ENCODE results near the gene ABCB11. TPM values are rescaled to one million over a fixed set of nuclear protein-coding genes. Genes with fewer than 3 reads are reported as not detected.

ABCB11 gene
- total RNA-seq, 1 experiment from 2014 or later, result 0.05 TPM

DNA sequence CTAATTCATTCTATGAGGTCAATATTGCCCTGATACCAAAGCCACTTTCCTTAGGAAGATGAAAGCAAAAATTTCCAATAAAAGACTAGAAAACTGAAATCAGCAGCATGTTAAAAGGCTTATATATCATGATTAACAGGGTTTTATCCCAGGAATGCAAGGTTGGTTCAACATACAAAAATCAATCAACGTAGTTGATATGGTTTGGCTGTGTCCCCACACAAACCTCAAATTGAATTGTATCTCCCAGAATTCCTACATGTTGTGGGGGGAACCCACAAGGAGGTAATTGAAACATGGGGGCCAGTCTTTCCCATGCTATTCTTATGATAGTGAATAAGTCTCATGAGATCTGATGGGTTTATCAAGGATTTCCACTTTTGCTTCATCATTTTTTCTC, 11.7 kb upstream of the ABCB11 start:
- in situ Hi-C loops (cut with HindIII; ENCODE audit: low pct_unique_long_range_greater_than_20kb, low sequenced_read_pairs), result no loop called here
- no peak for ATAC-seq
- no peak for TF ChIP-seq POLR2AphosphoS5 (IDR thresholded peaks at IDR 0.05; ENCODE audit: low read depth, low read length)
- TF ChIP-seq, protein P1, sequence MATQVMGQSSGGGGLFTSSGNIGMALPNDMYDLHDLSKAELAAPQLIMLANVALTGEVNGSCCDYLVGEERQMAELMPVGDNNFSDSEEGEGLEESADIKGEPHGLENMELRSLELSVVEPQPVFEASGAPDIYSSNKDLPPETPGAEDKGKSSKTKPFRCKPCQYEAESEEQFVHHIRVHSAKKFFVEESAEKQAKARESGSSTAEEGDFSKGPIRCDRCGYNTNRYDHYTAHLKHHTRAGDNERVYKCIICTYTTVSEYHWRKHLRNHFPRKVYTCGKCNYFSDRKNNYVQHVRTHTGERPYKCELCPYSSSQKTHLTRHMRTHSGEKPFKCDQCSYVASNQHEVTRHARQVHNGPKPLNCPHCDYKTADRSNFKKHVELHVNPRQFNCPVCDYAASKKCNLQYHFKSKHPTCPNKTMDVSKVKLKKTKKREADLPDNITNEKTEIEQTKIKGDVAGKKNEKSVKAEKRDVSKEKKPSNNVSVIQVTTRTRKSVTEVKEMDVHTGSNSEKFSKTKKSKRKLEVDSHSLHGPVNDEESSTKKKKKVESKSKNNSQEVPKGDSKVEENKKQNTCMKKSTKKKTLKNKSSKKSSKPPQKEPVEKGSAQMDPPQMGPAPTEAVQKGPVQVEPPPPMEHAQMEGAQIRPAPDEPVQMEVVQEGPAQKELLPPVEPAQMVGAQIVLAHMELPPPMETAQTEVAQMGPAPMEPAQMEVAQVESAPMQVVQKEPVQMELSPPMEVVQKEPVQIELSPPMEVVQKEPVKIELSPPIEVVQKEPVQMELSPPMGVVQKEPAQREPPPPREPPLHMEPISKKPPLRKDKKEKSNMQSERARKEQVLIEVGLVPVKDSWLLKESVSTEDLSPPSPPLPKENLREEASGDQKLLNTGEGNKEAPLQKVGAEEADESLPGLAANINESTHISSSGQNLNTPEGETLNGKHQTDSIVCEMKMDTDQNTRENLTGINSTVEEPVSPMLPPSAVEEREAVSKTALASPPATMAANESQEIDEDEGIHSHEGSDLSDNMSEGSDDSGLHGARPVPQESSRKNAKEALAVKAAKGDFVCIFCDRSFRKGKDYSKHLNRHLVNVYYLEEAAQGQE (IDR thresholded peaks at IDR 0.05; ENCODE audit: insufficient read depth in 1 of 2, low read depth in 2 of 2, low read length in 1 of 2), result no peak
- no peak for TF ChIP-seq TCF7L2 (IDR thresholded peaks at IDR 0.05; ENCODE audit: low read depth, low read length)
- CTCF ChIA-PET, result no interaction called here
- Histone ChIP-seq H3K4me1 (ENCODE audit: control insufficient read depth, insufficient read depth, low read length) (no peaks in the 10 kb centered on the region), H3K36me3 (ENCODE audit: control insufficient read depth, insufficient read depth, low read length) (no peaks in the 10 kb centered on the region), H3K27me3 (ENCODE audit: control insufficient read depth, insufficient read depth, low read length) (no peaks in the 10 kb centered on the region), H3K27ac (ENCODE audit: low read length) (no peak overlapping the region), H3K9me3 (ENCODE audit: control insufficient read depth, insufficient read depth, low read depth, low read length) (0 out of 2 replicates have a peak, but pooled peaks cover 4% of the 10 kb centered on the region), H3K4me3 (ENCODE audit: low read depth in 2 of 2, low read length in 2 of 2) (no peak overlapping the region)
- POLR2A ChIA-PET, result no interaction called here
- intact Hi-C loops (cut with micrococcal nuclease; ENCODE audit: unreplicated experiment), result no loop called here
- no TSS peak for BruUV-seq (replicated peaks)
- DNase-seq (ENCODE audit: low read depth, low spot score), result no peak

DNA sequence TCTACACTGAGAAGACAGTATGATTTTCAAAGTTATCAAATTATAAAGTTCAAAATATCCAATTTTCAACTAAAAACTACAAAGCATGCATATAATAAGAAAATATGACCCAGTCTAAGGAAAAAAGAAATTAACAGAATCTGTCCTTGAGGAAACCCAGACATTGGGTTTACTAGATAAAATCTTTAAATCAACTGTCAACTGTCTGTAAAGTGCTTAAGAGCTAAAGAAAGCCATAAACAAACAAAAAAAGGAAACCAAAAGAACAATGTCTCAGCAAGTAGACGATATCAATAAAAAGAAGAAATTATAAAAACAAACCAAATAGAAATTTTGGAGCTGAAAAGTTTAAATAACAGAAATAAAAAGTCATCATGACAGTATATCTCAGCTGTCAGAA, 10.5 kb upstream of the ABCB11 start:
- in situ Hi-C loops (cut with HindIII; ENCODE audit: low pct_unique_long_range_greater_than_20kb, low sequenced_read_pairs), result no loop called here
- no peak for TF ChIP-seq SIN3A (IDR thresholded peaks at IDR 0.05; ENCODE audit: borderline replicate concordance, insufficient read depth, low read depth, low read length)
- TF ChIP-seq, protein P2, sequence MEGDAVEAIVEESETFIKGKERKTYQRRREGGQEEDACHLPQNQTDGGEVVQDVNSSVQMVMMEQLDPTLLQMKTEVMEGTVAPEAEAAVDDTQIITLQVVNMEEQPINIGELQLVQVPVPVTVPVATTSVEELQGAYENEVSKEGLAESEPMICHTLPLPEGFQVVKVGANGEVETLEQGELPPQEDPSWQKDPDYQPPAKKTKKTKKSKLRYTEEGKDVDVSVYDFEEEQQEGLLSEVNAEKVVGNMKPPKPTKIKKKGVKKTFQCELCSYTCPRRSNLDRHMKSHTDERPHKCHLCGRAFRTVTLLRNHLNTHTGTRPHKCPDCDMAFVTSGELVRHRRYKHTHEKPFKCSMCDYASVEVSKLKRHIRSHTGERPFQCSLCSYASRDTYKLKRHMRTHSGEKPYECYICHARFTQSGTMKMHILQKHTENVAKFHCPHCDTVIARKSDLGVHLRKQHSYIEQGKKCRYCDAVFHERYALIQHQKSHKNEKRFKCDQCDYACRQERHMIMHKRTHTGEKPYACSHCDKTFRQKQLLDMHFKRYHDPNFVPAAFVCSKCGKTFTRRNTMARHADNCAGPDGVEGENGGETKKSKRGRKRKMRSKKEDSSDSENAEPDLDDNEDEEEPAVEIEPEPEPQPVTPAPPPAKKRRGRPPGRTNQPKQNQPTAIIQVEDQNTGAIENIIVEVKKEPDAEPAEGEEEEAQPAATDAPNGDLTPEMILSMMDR (IDR thresholded peaks at IDR 0.05), result no peak
- TF ChIP-seq, protein P1 (IDR thresholded peaks at IDR 0.05; ENCODE audit: insufficient read depth in 1 of 2, low read depth in 2 of 2, low read length in 1 of 2), result no peak
- TF ChIP-seq TCF7L2 (IDR thresholded peaks at IDR 0.05; ENCODE audit: low read depth, low read length), result no peak
- TF ChIP-seq POLR2AphosphoS5 (IDR thresholded peaks at IDR 0.05; ENCODE audit: low read depth, low read length), result no peak
- no peak overlapping the region for H3K4me3 ChIP-seq (ENCODE audit: low read depth in 2 of 2, low read length in 2 of 2)
- no peaks in the 10 kb centered on the region for H3K4me1 ChIP-seq (ENCODE audit: control insufficient read depth, insufficient read depth, low read length)
- 0 out of 2 replicates have a peak, but pooled peaks cover 4% of the 10 kb centered on the region for H3K9me3 ChIP-seq (ENCODE audit: control insufficient read depth, insufficient read depth, low read depth, low read length)
- ChIA-PET CTCF (no interaction called here), POLR2A (no interaction called here)
- no peaks in the 10 kb centered on the region for H3K27me3 ChIP-seq (ENCODE audit: control insufficient read depth, insufficient read depth, low read length)
- no TSS peak for BruUV-seq (replicated peaks)
- intact Hi-C loops (cut with micrococcal nuclease; ENCODE audit: unreplicated experiment), result no loop called here
- no peaks in the 10 kb centered on the region for H3K36me3 ChIP-seq (ENCODE audit: control insufficient read depth, insufficient read depth, low read length)
- no peak for DNase-seq (ENCODE audit: low read depth, low spot score)
- no peak for ATAC-seq
- H3K27ac ChIP-seq (ENCODE audit: low read length), result no peak overlapping the region
